HG03378 (cell line): ENCODE measurements around the gene GOLGA6D.
"Not testable (repeated sequence)": the region's sequence is repeated elsewhere in the genome, so short reads cannot be mapped to it uniquely, and the experiment has no call there.

Experiments used
- ATAC-seq: cut with Tn5 transposase; IDR thresholded peaks from one replicate; pipeline ENCODE4 v1.9.1; 2021; ENCODE audit warnings: mild to moderate bottlenecking, moderate library complexity; ENCODE audit not compliant: unreplicated experiment

The GOLGA6D gene

DNA sequence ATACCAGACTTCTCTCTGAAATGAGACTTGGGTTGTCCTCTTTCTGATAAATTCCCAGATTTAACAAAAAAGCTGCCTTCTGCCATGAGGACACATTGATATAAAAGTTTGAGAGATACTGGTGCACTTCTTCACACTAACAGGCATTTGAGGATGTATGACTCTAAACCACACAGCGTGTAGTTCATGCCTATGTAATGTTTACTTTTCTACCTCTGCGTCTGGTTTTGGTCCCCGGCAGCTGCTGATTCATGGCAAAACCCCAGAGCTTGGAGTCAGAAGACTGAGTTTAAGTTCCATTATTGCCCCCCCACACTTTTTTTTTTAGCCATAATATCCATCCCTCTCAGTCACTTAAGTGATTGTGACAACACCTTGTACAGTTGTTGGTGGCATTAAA, 1.5 kb downstream of the GOLGA6D start:
- not testable (repeated sequence) for ATAC-seq

DNA sequence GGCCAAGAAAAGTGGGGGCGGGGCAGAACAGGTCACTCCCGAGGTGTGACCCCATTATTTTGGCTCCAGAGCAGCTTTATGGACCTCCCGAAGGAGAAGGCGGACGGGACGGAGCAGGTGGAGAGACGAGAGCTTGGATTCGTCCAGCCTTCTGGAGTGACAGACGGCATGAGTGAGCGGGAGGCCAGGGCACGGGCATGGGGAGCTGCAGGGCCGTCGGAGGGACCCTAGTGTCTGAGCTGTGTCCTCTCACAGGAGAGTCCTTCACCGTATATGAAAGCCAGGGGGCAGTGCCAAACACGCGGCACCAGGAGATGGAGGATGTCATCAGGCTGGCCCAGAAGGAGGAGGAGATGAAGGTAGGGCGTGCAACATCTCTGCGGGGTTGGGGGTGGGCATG, 11.0 kb downstream of the GOLGA6D start:
- not testable (repeated sequence) for ATAC-seq

DNA sequence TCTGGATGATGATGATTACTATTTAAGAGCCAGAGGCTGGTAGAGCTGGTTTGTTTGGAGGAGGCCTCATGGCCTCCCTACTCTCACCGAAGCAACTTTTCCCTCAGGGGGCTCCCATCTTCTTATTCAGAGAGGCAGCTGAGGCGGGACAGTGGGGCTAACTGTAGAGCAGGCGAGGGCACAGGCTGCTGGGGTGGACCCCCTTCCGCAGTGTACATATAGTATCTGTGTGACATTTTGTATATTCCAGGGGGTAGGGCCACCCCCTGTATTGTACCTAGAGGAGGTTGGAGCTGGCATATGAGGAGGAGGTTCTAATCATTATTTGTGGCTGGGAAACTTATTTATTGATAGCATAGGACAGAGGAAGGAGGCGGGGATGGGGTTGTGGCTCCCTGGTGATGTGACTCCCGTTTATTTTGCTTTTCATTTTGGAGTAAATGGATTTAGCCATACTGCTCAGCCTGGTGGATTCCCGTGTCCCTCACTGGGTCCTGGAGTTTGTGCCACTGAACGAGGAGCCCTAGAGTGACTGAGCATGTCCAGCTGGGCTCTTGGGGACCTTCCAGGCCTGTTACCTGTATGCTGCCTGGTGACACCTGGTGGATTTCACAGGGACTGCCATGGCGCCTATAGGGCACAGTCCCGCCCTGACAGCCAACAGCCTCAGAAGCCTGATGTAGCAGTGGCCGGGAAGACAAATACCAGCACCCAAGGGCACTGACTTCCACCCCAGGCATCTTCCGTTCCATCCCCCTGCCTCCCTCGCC, 16.1 kb downstream of the GOLGA6D start:
- not testable (repeated sequence) for ATAC-seq

DNA sequence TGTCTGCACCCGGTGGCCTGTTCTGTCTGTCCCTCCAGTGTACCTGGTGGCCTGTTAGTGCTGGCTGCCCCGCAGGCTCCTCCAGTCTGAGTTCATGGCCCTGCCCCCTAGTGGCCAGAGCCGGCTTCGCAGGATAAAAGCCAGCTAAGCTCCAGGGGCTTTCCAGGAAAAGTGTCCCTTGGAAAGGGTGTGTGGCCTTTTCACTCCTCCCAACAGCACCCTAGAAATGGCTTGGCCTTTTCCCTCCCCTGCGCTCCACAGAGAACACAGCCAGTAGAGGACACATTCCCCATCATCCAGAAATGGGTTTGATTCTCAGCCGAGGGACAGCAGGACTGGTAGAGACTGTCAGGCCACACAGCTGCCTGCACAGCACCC, 16.7 kb downstream of the GOLGA6D start:
- not testable (repeated sequence) for ATAC-seq

- not testable (repeated sequence) for ATAC-seq
Measured at GRCh38 chr15:75300026-75300425, 17.4 kb downstream of the GOLGA6D start.

- no peak for ATAC-seq
Measured at GRCh38 chr15:75302318-75302717, 19.7 kb downstream of the GOLGA6D start.

GRCh38 chr15:75302753-75303152, 20.1 kb downstream of the GOLGA6D start:
- not testable (repeated sequence) for ATAC-seq

- ATAC-seq: no peak
Measured at GRCh38 chr15:75306188-75306587, 23.6 kb downstream of the GOLGA6D start.

DNA sequence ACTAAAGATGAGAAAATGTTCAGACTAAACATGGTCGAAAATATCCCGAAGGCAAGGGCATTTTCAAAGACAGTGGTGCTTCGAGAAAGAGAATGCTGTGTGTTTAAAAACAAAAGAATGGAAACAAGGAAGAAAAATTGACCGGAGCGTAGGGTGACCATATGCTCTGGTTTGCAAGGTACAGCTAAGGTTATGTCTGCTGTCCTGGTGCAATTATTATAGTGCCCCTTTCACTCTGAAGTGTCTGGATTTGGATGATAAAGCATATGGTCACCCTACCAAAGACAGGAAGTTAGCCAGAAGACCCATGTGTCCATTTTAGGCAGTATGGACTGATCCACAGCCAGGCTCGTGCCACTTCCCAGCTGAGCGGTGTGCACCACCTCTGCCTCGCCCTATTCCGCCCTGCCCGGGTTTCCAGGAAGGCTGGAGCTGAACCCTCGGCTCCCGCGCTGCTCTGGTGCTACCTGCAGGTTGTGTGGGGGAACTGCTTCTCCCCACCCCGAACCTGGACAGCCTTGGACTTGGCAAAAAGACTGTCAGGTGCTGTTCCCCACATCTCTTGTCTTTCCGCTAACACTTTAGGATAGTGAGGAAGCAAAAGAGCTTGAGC, 25.2 kb downstream of the GOLGA6D start:
- no peak for ATAC-seq

- no peak for ATAC-seq
Measured at GRCh38 chr15:75309711-75310110, 27.1 kb downstream of the GOLGA6D start.

DNA sequence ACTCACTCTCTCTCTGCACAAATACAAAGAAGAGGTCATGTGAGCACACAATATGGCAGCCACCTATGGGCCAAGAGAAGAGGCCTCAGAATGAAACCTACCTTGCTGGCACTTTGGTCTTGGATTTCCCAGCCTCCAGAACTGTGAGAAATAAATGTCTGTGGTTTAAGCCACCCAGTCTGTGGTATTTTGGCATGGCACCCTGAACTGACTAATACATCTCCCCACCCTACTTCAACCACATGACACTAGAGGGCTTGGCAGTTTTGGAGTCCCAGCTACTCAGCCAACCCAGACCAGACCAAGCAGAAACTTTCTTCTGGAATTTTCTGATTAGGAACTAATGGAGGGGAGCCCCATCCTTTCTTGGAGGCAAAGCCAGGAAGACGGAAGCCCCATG, 29.9 kb downstream of the GOLGA6D start:
- ATAC-seq: not testable (repeated sequence)

GRCh38 chr15:75313116-75313845, 30.6 kb downstream of the GOLGA6D start:
- no peak for ATAC-seq

- ATAC-seq: no peak
Measured at GRCh38 chr15:75314552-75315290, 32.1 kb downstream of the GOLGA6D start.

DNA sequence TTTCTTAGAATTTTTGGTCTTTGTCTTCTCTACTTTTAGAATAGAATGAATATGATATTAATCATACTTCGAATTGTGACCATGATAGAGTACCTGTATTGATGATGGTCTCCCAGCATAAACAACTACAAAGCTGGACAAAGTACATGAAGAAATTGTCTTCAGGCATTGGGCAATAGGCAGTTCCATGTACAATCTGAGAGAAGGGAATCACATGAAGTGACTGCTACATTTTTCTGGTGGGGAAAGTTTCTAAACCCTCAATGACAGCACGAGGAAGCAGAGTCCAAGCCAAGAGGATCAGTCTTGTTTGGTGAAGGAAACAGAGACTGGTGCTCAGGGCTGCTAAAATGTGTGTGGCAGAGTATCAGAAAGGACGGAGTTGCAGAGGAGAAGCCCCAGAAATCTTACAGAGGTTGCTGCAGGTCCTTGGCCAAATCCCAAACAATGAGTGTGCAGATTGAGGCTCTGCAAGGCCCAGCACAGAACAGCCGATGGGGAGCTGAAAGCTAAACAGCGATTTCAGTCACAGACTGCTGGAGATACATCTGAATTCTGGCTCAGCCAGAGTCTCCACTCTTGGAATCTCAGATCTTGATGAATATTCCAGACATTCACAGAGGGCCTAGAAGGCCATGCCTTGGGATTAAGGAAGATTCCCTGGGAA, 36.7 kb downstream of the GOLGA6D start:
- not testable (repeated sequence) for ATAC-seq

GRCh38 chr15:75321711-75322110, 39.1 kb downstream of the GOLGA6D start:
- no peak for ATAC-seq

DNA sequence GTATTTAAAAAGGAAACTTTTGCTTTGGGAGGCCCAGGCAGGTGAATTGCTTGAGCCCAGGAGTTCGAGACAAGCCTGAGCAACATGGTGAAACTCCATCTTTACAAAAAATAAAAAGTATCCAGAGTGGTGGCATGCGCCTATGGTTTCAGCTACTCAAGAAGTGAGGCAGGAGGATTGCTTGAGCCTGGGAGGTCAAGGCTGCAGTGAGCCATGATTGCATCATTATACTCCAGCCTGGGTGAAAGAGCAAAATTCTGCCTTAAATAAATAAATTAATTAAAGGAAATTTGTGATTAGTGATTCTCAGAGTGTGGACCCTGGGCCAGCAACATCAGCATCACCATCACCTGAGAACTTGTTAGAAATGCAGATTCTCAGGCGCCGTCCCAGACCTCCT, 43.3 kb downstream of the GOLGA6D start:
- no peak for ATAC-seq

DNA sequence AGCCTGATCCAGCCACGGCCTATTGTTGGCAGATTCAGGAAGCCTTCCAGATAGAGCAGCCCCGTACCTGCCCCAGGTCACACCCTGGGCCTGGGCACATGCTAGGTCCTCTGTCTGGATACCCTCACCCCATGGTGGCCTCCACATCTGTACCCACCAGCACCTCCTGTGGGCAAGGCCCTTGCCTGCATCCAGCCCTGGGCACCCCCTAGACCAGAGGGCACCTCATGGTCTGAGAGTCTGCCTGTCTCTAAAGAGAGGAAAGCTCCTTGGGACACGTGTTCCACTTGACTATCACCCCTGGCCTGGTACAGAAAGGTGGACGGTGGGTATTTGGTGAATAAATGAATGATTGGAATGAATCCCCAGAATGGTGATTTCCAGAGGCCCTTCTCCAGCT, 44.4 kb downstream of the GOLGA6D start:
- no peak for ATAC-seq

DNA sequence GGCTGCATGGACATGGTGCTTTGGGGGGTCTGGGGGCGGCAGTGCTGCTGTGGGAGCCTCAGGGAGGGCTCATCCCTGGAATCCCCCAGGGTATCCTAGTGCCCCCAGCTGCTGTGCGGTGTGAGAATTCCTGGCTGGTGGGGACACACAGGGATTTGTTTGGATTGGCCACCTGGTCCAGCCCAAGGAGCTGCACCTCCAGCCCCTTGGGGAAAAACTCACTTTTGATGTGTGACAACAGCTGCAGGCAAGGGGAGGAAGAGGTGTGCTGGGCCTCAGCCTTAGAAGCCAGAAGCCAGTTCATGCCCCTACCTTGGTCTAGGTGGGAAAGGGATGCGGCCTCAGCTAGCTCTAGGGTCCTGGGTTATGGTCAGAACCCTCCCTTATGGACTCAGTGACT, 44.9 kb downstream of the GOLGA6D start:
- ATAC-seq: no peak

DNA sequence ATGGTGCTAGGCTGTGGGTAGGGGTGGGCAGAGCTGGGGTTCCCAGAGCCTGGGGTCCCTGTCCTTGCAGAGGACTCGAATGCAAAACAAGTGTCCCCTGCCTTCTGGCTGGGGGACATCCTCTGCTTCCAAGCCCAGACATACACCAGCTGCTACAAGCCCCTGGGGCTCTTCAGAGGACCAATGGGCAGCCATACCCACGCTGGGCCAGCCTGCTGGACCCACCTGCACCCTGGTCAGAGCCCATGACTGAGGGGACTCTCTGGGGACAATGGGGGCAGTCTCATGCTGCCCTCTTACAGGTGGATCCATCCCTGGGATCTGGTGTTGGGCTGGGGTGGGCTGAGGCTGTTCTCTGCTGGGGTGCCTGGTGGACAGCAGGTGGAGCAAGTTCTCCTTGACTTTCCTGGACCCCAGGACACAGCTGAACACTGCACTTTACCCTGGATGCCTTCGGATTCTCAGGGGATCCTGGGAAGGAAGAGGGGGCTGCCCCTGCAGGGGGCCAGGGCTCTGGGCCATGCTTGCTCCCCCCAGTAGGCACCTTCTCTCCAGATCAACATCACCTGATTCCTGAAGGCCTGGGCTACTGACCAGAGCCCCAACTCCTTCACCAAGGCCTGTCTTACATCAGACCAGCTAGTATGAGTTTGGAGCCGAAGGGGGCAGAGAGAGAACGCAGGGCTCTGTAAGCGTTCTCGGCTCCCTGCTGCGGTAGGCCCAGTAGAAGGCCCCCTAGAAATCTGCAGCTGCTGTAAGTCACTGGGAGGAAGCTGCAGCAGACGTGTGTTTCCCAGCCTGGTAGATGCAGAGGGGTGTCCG, 46.1 kb downstream of the GOLGA6D start:
- no peak for ATAC-seq

- no peak for ATAC-seq
Measured at GRCh38 chr15:75329571-75329970, 46.9 kb downstream of the GOLGA6D start.
